Ovary (tissue), 9 donors: ENCODE results near the gene RIMS1. TPM values are rescaled to one million over a fixed set of nuclear protein-coding genes. Genes with fewer than 3 reads are reported as not detected.

Source experiments
- DNase-seq, 5 donors: peaks; one replicate each; pipeline ENCODE4 v3.0.0-alpha.2; 2019 to 2020
- H3K27ac ChIP-seq, 2 donors: fragments of 200-600 bp; one replicate each; pipeline versions ENCODE4 v1.5.1 to v1.8.0; 2019 to 2022
- H3K27me3 ChIP-seq: fragments of 200-600 bp; one replicate; pipeline ENCODE4 v1.8.0; 2022
- H3K36me3 ChIP-seq: fragments of 200-600 bp; sonication (generic); one replicate; pipeline ENCODE4 v1.5.1; 2019
- H3K4me1 ChIP-seq: one replicate; pipeline ENCODE4 v1.8.1; 2013; ENCODE audit warnings: mild to moderate bottlenecking, moderate library complexity; ENCODE audit not compliant: insufficient read depth
- H3K4me3 ChIP-seq: fragments of 200-600 bp; sonication (generic); one replicate; pipeline ENCODE4 v1.5.1; 2017
- H3K9me3 ChIP-seq, 2 donors: fragments of 200-600 bp in 1 of 2; sonication (generic) in 1 of 2; one replicate each; pipeline versions ENCODE4 v1.5.1 to v1.8.1; 2013 to 2019; ENCODE audit warnings: mild to moderate bottlenecking in 1 of 2, moderate library complexity in 1 of 2
- CTCF ChIP-seq, 3 donors: fragments of 450-650 bp in 2 of 3; fragments of 200-600 bp in 1 of 3; IDR thresholded peaks; one replicate each; pipeline versions ENCODE4 v1.5.1 to v1.8.0; 2016 to 2022; ENCODE audit warnings: antibody characterized with exemption in 3 of 3, mild to moderate bottlenecking in 1 of 3
- EP300 ChIP-seq: sonication (generic); formaldehyde crosslinking; IDR thresholded peaks from one replicate; pipeline ENCODE4 v1.6.1; 2017; ENCODE audit warnings: antibody characterized with exemption
- POLR2A ChIP-seq: fragments of 450-650 bp; IDR thresholded peaks from one replicate; pipeline ENCODE4 v1.6.1; 2017; ENCODE audit warnings: antibody characterized with exemption, mild to moderate bottlenecking, moderate library complexity
- WGBS, 3 donors: extraction: QIAGEN DNeasy Blood & Tissue Kit in 1 of 3; methylation state at CpG; one replicate each; pipeline versions ENCODE4 v1.1.5 to v1.1.7; 2013 to 2017; 5-methylcytosine and 5-hydroxymethylcytosine counted together
- intact Hi-C, 4 donors: fragments of 100-400 bp; cut with DNase I; formaldehyde crosslinking; loops; one replicate each; pipeline versions ENCODE4 v1.11.0 to v1.15.1; 2022 to 2023
- polyA plus RNA-seq, 2 donors: library from polyadenylated mRNA; stranded (reverse); fragments of 200-250 nt in 1 of 2; fragments of 350-450 nt in 1 of 2; fragmentation: Illumina TruSeq in 1 of 2; extraction: RNeasy Lipid Tissue Mini Kit (QIAGEN cat#74804) in 1 of 2; gene quantifications; one replicate each; pipeline ENCODE4 v1.2.3, GENCODE V29; 2013 to 2014
- total RNA-seq, 7 donors: library from RNA; depleted of rRNA in 2 of 7; stranded (reverse); fragments of >200 nt in 2 of 7; fragmentation: NEBNext Ultra II Directional in 3 of 7; extraction: Animal tissue kit (Norgen Biotek cat#: 25700) in 3 of 7; gene quantifications; one replicate each; pipeline versions ENCODE4 v1.1.0 to v1.2.4, GENCODE V29; 2016 to 2023
- donor health status: DM: no; HTN: no; CAD: no; lungs with moderate emphysema.
- donor health status: DM: no; HTN: no; CAD: no.
- donor health status: Bipolar disorder and iron deficiency.
- donor health status: DM: yes; HTN: yes; CAD: no.
- donor health status: DM: no; HTN: no; CAD: no.
- donor health status: DM: yes; HTN: yes; CAD: no.

RIMS1 gene
- total and polyA plus RNA-seq, 9 donors: 0.20 to 1.3 (median 0.33) TPM; not detected in 1

GRCh38 chr6:72283571-72283970 is 397.2 kb downstream of the RIMS1 start:
- intact Hi-C loops: no loop called here
- no peak overlapping the region for H3K4me3 ChIP-seq
- no peaks in the 10 kb centered on the region for H3K36me3 ChIP-seq
- no peaks in the 10 kb centered on the region for H3K27me3 ChIP-seq
- no peak overlapping the region for H3K27ac ChIP-seq
- WGBS, 3 donors: 95 to 96% (median 95%) methylated on average over 3 of the region's 3 CpGs
- TF ChIP-seq CTCF (IDR thresholded peaks at IDR 0.05) (no peak), POLR2A (no peak), EP300 (no peak)
- DNase-seq: no peak
- no peaks in the 10 kb centered on the region for H3K9me3 ChIP-seq
- H3K4me1 ChIP-seq: no peaks in the 10 kb centered on the region

GRCh38 chr6:72286911-72287311 is 400.6 kb downstream of the RIMS1 start:
- TF ChIP-seq CTCF (IDR thresholded peaks at IDR 0.05) (no peak), POLR2A (no peak), EP300 (no peak)
- DNase-seq: no peak
- WGBS, 3 donors: 51 to 67% (median 64%) methylated on average over 1 of the region's 1 CpG
- no peaks in the 10 kb centered on the region for H3K4me1 ChIP-seq
- no peaks in the 10 kb centered on the region for H3K9me3 ChIP-seq
- intact Hi-C loops: no loop called here
- H3K4me3 ChIP-seq: no peak overlapping the region
- H3K27ac ChIP-seq: no peak overlapping the region
- no peaks in the 10 kb centered on the region for H3K36me3 ChIP-seq
- H3K27me3 ChIP-seq: no peaks in the 10 kb centered on the region

- no peak for DNase-seq
- Histone ChIP-seq H3K4me1 (no peaks in the 10 kb centered on the region), H3K36me3 (no peaks in the 10 kb centered on the region), H3K4me3 (no peak overlapping the region), H3K9me3 (no peaks in the 10 kb centered on the region), H3K27me3 (no peaks in the 10 kb centered on the region), H3K27ac (no peak overlapping the region)
- WGBS, 3 donors: 63 to 83% (median 73%) methylated on average over 5 of the region's 5 CpGs
- intact Hi-C loops: no loop called here
- no peak for TF ChIP-seq CTCF (IDR thresholded peaks at IDR 0.05)
- no peak for TF ChIP-seq POLR2A
- no peak for TF ChIP-seq EP300
Observed at GRCh38 chr6:72287801-72288200, 401.5 kb downstream of the RIMS1 start.

- 40 to 51% (median 45%) methylated on average over 2 of the region's 2 CpGs for WGBS, 3 donors
- H3K27ac ChIP-seq: no peak overlapping the region
- TF ChIP-seq POLR2A (no peak), CTCF (IDR thresholded peaks at IDR 0.05) (no peak), EP300 (no peak)
Observed at GRCh38 chr6:72288592-72288991, 402.2 kb downstream of the RIMS1 start.

More at GRCh38 chr6:72288592-72288991, 402.2 kb downstream of the RIMS1 start:
- Histone ChIP-seq H3K4me3 (no peak overlapping the region), H3K9me3 (no peaks in the 10 kb centered on the region), H3K4me1 (no peaks in the 10 kb centered on the region), H3K27me3 (no peaks in the 10 kb centered on the region), H3K36me3 (no peaks in the 10 kb centered on the region)
- no peak for DNase-seq
- intact Hi-C loops: no loop called here
